ENCODE measurements around the gene OR14A16.

GRCh38 chr1:247854899-247855545, 31.1 kb upstream of the OR14A16 start:
- no peak for TF ChIP-seq GATA2 (IDR thresholded peaks at IDR 0.05; ENCODE audit: low read depth, low read length)
- TF ChIP-seq GATA3 (IDR thresholded peaks at IDR 0.05; ENCODE audit: low read depth, low read length) = no peak
